Fibroblast of lung (primary cell): Measurements from ENCODE around the gene CSRP1. TPM values are rescaled to one million over a fixed set of nuclear protein-coding genes. Genes with fewer than 3 reads are reported as not detected.

Source experiments
- DNase-seq, 2 donors: peaks; one replicate each; pipeline versions ENCODE4 v3.0.0 to v3.0.0-alpha.2; 2010; ENCODE audit warnings: low read depth in 2 of 2
- H2AFZ ChIP-seq: 2 replicates; pipeline ENCODE4 v1.5.1; 2012; ENCODE audit warnings: low read length, control low read depth, inconsistent platforms
- H3K27ac ChIP-seq: 2 replicates; pipeline ENCODE4 v1.5.1; 2011; ENCODE audit warnings: low read length, control low read depth; ENCODE audit not compliant: insufficient read depth
- H3K27me3 ChIP-seq: 2 replicates; pipeline ENCODE4 v1.5.1; 2011; ENCODE audit warnings: mild to moderate bottlenecking, low read length; ENCODE audit not compliant: control insufficient read depth, insufficient read depth
- H3K36me3 ChIP-seq: 2 replicates; pipeline ENCODE4 v1.5.1; 2011; ENCODE audit warnings: low read length; ENCODE audit not compliant: control insufficient read depth, insufficient read depth
- H3K4me1 ChIP-seq: 2 replicates; pipeline ENCODE4 v1.5.1; 2011; ENCODE audit warnings: low read length; ENCODE audit not compliant: control insufficient read depth, insufficient read depth; ENCODE audit errors: extremely low read depth
- H3K4me2 ChIP-seq: 2 replicates; pipeline ENCODE4 v1.5.1; 2011; ENCODE audit warnings: low read length, control low read depth; ENCODE audit not compliant: insufficient read depth; ENCODE audit errors: extremely low read depth
- H3K4me3 ChIP-seq, 4 experiments: fragments of 200-600 bp in 1 of 4; sonication (generic) in 1 of 4; replicated peaks in 1 of 4; 2 replicates each; pipeline ENCODE4 v1.5.1; 2011 to 2016; ENCODE audit warnings: low read length in 4 of 4, low read depth in 3 of 4, mild to moderate bottlenecking in 3 of 4, control low read depth in 2 of 4, inconsistent platforms in 1 of 4, mixed read lengths in 1 of 4; ENCODE audit not compliant: insufficient read depth in 1 of 4; ENCODE audit errors: control extremely low read depth in 1 of 4
- H3K79me2 ChIP-seq: 2 replicates; pipeline ENCODE4 v1.5.1; 2012; ENCODE audit warnings: mild to moderate bottlenecking, low read length, inconsistent platforms; ENCODE audit not compliant: control insufficient read depth, insufficient read depth
- H3K9ac ChIP-seq: 2 replicates; pipeline ENCODE4 v1.5.1; 2011; ENCODE audit warnings: mild to moderate bottlenecking, low read length, control low read depth; ENCODE audit not compliant: insufficient read depth
- H3K9me3 ChIP-seq: 2 replicates; pipeline ENCODE4 v1.5.1; 2012; ENCODE audit warnings: low read depth, low read length; ENCODE audit not compliant: control insufficient read depth, insufficient read depth
- H4K20me1 ChIP-seq: 2 replicates; pipeline ENCODE4 v1.5.1; 2011; ENCODE audit warnings: low read length; ENCODE audit not compliant: control insufficient read depth, insufficient read depth; ENCODE audit errors: extremely low read depth
- EZH2 ChIP-seq: IDR thresholded peaks from 2 replicates; pipeline ENCODE4 v1.5.1; 2012; ENCODE audit warnings: low read length, control low read depth, mild to moderate bottlenecking; ENCODE audit errors: missing control alignments
- polyA plus RNA-seq, 2 donors: library from polyadenylated mRNA; depleted of rRNA in 1 of 2; stranded (reverse) in 1 of 2; unstranded in 1 of 2; fragments of >200 nt; gene quantifications; 2 replicates each; pipeline ENCODE4 v1.2.1, GENCODE V29; 2011 to 2012; ENCODE audit warnings: missing spikeins in 1 of 2
- total RNA-seq: library from RNA; depleted of rRNA; stranded (reverse); fragments of >200 nt; gene quantifications from 2 replicates; pipeline ENCODE4 v1.2.1, GENCODE V29; 2014
- TF ChIP-seq, protein P1 (sequence below), 2 donors: IDR thresholded peaks in 1 of 2; conservative IDR thresholded peaks in 1 of 2; 1 replicate in 1 of 2; 2 replicates in 1 of 2; pipeline ENCODE4 v1.5.1; 2011 to 2012; ENCODE audit warnings: low read length in 2 of 2, control low read depth in 1 of 2, inconsistent platforms in 1 of 2, low read depth in 1 of 2, mild to moderate bottlenecking in 1 of 2

CSRP1 gene
- total and polyA plus RNA-seq, 2 donors (not counting 1 experiment from before 2014, with no cell fraction given) = 195 to 1,081 TPM

DNA sequence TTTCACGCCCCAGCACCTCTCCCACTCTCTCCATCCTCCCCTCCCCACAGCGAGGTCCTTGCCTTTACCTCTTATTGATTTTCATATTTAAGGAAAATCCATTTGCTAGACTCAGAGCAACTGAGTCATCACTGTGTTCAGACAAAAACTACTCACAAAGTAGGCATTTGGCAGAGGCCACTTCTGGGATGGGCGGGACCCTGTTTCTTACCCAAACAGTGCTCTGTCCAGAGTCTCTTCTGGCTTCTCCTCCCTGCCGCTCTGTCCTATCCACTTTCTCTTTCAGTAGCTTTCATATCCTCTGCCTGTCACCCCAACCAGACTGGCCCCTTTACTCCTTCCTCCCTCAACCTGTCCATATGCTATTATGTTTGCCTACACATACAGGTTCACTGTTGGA, 29.6 kb upstream of the CSRP1 start:
- Histone ChIP-seq H3K79me2 (peaks cover 21% of the 10 kb centered on the region), H4K20me1 (no peaks in the 10 kb centered on the region), H2AFZ (no peak overlapping the region), H3K9me3 (no peaks in the 10 kb centered on the region), H3K4me3 (peak overlapping the region in 2 of 4 experiments; percentile 33 to 43), H3K27ac (peak overlapping the region; percentile 73), H3K36me3 (no peaks in the 10 kb centered on the region), H3K27me3 (no peaks in the 10 kb centered on the region), H3K4me2 (peak overlapping the region; percentile 77), H3K9ac (no peak overlapping the region), H3K4me1 (peaks cover 39% of the 10 kb centered on the region)
- TF ChIP-seq, protein P1, sequence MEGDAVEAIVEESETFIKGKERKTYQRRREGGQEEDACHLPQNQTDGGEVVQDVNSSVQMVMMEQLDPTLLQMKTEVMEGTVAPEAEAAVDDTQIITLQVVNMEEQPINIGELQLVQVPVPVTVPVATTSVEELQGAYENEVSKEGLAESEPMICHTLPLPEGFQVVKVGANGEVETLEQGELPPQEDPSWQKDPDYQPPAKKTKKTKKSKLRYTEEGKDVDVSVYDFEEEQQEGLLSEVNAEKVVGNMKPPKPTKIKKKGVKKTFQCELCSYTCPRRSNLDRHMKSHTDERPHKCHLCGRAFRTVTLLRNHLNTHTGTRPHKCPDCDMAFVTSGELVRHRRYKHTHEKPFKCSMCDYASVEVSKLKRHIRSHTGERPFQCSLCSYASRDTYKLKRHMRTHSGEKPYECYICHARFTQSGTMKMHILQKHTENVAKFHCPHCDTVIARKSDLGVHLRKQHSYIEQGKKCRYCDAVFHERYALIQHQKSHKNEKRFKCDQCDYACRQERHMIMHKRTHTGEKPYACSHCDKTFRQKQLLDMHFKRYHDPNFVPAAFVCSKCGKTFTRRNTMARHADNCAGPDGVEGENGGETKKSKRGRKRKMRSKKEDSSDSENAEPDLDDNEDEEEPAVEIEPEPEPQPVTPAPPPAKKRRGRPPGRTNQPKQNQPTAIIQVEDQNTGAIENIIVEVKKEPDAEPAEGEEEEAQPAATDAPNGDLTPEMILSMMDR (conservative IDR thresholded peaks at IDR 0.05 in 1 of 2, IDR thresholded peaks at IDR 0.05 in 1 of 2; ENCODE audit: low read depth in 1 of 2, low read length in 2 of 2) = no peak
- no peak for TF ChIP-seq EZH2
- peak; percentile 88 to 93 for DNase-seq

DNA sequence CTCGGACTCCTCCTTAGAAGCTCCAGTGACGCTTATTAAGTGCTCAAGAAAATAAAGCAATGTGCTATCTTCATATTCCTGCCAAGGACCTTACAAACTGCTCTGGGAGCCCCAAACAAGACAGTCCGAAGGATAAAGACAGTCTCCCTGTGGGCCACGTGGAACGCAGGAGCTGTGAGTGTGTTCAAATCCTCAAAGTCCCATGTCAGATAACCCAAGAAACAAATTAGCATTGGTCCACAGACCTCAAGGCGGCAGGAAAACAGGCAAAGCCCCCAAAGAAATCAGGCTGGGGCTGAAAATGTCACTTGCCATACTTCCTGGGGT, 29.0 kb upstream of the CSRP1 start:
- H3K4me1 ChIP-seq = peaks cover 42% of the 10 kb centered on the region
- H3K27ac ChIP-seq = peak overlapping the region; percentile 73
- H3K36me3 ChIP-seq = no peaks in the 10 kb centered on the region
- peak overlapping the region; percentile 18 for H3K4me2 ChIP-seq
- no peaks in the 10 kb centered on the region for H4K20me1 ChIP-seq
- H3K9ac ChIP-seq = peak overlapping the region; percentile 5
- peaks cover 16% of the 10 kb centered on the region for H3K79me2 ChIP-seq
- no peak for TF ChIP-seq EZH2
- TF ChIP-seq, protein P1 (conservative IDR thresholded peaks at IDR 0.05 in 1 of 2, IDR thresholded peaks at IDR 0.05 in 1 of 2; ENCODE audit: low read depth in 1 of 2, low read length in 2 of 2) = no peak
- H3K4me3 ChIP-seq = no peak overlapping the region
- no peaks in the 10 kb centered on the region for H3K9me3 ChIP-seq
- H3K27me3 ChIP-seq = no peaks in the 10 kb centered on the region
- no peak for DNase-seq
- H2AFZ ChIP-seq = no peak overlapping the region

DNA sequence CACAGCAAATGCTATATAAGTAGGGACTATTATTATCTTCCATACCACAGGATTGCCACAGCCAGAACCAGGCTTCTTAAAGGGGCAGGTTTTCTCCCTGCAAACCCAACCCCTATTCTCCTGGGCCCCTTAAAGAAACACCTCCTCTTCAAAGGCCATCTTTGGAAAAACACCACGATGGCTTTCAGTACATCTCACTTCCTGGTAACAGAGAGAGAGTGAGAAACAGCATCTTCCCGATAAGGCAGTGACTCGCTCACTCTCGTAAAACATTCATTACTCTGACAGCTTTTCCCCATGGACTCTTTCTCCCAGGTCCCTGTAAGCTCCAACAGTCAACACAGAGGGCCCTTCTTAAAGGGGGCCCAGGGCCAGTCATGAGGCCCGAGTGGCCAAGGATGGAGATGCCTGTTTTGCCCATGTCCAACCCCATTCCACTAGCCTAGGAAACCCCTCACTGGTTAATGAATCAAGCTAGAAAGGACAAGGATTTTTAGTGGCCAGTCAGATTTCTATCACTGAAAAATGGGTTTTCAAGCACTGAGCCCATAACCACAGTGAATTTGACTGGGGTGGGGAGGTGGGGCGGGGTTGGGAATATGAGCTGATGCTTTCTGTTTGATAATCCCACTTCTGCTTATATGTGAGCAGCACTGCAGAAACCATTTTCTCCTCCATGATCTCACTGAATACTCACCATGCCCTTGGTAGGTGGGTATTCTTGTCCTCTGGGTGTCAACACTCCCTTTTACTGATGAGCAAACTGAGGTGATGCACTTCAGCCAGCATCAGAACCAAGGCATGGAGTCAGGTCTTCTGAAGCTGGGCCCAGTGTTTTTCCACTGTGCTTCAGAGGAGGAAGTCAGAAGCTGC, 28.4 kb upstream of the CSRP1 start:
- DNase-seq = peak; percentile 38 to 74
- Histone ChIP-seq H4K20me1 (no peaks in the 10 kb centered on the region), H3K9ac (peak overlapping the region; percentile 21), H3K4me2 (no peak overlapping the region), H3K27me3 (no peaks in the 10 kb centered on the region), H3K27ac (peak overlapping the region; percentile 73), H3K9me3 (no peaks in the 10 kb centered on the region), H3K4me3 (no peak overlapping the region), H3K36me3 (no peaks in the 10 kb centered on the region), H3K79me2 (peaks cover 10% of the 10 kb centered on the region), H2AFZ (peak overlapping the region; percentile 22), H3K4me1 (peaks cover 46% of the 10 kb centered on the region)
- TF ChIP-seq, protein P1 (conservative IDR thresholded peaks at IDR 0.05 in 1 of 2, IDR thresholded peaks at IDR 0.05 in 1 of 2; ENCODE audit: low read depth in 1 of 2, low read length in 2 of 2) = no peak
- no peak for TF ChIP-seq EZH2
